Midbrain (tissue), 1 donor: ENCODE measurements around the gene KCNH2.
A peak's percentile ranks its signal among the peaks of the same experiment; 100 is the strongest.
"Not testable (repeated sequence)": the region's sequence is repeated elsewhere in the genome, so short reads cannot be mapped to it uniquely, and the experiment has no call there.

Source experiments
- DNase-seq: peaks from one replicate; lab custom pipeline; 2025; lab: John Stamatoyannopoulos, UW

The KCNH2 gene, protein sequence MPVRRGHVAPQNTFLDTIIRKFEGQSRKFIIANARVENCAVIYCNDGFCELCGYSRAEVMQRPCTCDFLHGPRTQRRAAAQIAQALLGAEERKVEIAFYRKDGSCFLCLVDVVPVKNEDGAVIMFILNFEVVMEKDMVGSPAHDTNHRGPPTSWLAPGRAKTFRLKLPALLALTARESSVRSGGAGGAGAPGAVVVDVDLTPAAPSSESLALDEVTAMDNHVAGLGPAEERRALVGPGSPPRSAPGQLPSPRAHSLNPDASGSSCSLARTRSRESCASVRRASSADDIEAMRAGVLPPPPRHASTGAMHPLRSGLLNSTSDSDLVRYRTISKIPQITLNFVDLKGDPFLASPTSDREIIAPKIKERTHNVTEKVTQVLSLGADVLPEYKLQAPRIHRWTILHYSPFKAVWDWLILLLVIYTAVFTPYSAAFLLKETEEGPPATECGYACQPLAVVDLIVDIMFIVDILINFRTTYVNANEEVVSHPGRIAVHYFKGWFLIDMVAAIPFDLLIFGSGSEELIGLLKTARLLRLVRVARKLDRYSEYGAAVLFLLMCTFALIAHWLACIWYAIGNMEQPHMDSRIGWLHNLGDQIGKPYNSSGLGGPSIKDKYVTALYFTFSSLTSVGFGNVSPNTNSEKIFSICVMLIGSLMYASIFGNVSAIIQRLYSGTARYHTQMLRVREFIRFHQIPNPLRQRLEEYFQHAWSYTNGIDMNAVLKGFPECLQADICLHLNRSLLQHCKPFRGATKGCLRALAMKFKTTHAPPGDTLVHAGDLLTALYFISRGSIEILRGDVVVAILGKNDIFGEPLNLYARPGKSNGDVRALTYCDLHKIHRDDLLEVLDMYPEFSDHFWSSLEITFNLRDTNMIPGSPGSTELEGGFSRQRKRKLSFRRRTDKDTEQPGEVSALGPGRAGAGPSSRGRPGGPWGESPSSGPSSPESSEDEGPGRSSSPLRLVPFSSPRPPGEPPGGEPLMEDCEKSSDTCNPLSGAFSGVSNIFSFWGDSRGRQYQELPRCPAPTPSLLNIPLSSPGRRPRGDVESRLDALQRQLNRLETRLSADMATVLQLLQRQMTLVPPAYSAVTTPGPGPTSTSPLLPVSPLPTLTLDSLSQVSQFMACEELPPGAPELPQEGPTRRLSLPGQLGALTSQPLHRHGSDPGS

DNA sequence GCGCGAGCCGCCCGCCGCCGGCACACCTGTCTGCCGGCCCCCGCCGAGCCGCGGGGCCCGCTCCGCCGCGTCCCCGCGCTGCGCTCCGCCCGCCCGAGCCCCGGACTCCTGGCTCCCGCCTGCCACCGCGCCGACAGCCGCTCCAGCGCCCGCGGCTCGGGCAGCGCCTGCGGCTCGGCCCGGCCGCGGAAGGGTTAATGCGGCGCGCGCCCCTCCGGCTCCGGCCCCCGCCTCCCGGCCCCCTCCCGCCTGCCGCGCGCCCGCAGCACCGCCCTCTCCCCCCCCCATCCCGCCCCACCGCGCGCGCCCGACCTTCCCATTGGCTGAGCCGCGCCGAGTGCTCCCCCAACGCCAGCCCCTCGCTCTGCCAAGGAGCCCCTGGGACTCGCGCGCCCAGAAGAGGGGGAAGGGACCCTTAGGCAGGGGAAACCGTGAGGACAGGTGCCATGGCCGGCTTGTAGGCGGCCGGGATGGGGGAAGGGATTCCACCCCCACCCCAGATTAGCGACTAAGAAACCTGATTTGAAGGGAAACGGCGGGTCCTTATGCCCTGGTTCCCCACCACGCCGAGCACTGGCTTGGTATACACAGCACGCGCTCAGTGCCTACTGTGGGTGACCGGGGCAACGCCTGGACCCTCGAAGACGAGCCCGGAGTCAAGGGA is at the start of gene KCNH2:
KCNH2 (minus strand) TSS at position 196 of the 664 bp plus-strand sequence. CDS start 408 bp downstream, outside the sequence.
- peak; percentile 65 for DNase-seq

DNA sequence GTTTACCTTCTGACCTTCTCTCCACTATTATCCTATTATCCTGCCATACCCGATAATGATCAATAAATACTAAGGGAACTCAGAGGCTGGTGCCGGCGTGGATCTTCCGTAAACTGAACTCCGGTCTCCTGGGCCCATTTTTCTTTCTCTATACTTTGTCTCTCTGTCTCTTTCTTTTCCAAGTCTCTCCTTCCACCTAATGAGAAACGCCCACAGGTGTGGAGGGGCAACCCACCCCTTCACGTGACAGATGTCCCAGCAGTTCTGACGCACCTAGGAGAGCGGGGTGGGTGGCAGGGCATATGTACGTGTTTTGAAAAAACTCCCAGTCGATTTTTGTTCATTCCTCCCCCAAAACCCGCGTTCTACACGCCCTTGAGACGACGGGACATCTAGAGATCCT is 49.6 kb upstream of the KCNH2 start:
- DNase-seq: not testable (repeated sequence)

DNA sequence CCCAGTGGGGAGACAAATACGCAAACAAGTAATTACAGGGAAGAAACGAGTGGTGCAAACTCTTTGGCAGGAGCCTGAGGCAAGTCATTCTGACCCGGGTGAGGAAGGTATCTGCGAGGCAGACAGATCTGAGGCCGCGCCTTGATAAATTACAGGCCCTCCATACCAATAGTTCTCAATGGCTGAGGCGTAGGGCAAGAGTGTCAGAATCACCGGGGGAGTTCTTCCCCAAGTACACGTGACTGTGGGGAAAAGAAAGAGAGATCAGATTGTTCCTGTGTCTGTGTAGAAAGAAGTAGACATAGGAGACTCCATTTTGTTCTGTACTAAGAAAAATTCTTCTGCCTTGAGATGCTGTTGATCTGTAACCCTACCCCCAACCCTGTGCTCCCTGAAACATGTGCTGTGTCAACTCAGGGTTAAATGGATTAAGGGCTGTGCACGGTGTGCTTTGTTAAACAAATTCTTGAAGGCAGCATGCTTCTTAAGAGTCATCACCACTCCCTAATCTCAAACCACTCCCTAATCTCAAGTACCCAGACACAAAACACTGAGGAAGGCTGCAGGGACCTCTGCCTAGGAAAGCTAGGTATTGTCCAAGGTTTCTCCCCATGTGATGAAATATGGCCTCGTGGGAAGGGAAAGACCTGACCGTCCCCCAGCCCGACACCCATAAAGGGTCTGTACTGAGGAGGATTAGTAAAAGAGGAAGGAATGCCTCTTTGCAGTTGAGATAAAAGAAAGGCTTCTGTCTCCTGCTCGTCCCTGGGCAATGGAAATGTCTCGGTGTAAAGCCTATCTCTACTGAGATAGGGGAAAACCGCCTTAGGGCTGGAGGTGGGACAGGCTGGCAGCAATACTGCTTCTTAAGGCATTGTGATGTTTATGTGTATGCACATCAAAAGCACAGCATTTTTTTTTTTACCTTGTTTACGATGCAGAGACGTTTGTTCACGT is 48.9 kb upstream of the KCNH2 start:
- DNase-seq: not testable (repeated sequence)

DNA sequence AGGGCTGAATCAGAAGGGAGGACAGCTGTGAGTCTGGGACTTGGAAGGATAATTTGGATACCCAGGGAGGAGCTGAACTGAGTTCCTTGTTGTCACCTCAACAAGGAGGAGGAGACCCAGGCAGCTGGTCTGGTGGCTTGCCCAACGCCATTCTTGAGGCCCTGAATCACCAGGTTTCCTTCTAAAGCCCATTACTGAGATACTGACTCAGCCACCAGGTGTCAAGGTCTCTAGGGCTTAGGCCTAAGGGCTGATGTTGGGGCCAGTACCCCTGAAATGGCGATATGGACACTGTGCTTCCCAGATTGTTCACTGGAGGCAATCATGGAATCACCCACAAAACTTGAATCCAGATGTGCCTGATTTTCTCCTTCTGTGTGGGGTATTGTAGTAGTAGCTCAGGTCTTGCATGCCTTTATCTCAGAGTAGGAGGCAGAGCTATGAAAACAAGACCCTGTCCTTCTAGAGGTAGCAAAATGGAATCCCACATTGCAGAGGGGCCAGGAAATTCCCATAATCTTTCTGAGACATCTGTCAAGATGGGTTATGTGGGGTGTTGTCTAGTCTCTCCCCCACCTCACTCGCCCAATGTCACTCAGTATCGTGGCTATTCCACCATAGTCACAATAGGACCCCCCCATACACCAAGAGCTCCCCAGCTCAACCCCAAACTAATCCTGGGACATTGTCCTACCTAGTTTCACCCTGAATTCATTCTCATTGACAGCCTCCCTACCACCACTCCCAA is 48.0 kb upstream of the KCNH2 start:
- DNase-seq: no peak

DNA sequence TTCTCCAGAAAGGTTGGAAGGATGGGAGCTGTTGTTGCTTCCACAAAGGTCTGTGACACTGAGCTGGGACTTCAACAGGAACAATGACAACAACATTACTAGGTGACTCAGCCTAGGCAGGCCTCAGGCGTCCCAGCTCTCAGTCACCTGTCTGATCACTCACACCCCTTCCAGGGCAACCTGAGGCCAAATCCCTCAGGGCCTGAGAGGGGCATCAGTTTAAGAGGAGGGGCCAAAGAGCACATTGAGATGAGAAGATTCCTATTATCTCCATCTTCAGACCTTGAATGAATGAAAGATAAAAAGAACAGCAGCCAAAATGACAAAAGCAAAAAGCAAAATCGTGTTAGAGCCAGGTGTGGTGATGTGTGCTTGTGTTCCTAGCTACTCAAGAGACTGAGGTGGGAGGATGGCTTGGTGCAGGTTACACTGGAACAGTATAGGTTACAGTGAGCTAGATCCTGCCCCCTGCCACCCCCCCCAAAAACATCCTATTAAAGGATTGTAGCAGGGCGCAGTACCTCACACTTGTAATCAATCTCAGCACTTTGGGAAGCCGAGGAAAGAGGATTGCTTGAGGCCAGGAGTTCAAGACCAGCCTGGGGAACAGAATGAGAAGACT is 46.4 kb upstream of the KCNH2 start, which contains the start of gene ATG9B:
ATG9B (minus strand) TSS at position 60 of the 622 bp plus-strand sequence. CDS start 71 bp downstream, outside the sequence.
- no peak for DNase-seq

DNA sequence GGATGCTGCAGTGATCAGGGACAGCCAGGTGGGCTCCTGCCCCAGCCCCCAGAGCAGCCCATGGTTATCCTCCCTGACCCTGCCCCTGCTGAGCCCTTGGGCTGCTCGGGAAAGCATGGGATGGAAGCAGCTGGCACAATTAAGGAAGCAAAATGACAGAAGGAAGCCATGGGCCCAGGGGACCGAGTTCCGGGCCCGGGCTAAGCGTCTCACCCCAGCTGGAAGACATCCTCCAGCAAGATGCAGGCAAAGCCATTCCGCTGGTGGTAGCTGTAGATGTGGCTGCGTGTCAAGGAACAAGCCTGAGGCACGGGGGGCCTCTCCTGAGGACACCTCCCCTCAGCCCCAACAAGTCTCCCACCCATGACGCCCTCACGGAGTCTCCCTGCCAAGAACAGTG is 45.1 kb upstream of the KCNH2 start:
- no peak for DNase-seq

DNA sequence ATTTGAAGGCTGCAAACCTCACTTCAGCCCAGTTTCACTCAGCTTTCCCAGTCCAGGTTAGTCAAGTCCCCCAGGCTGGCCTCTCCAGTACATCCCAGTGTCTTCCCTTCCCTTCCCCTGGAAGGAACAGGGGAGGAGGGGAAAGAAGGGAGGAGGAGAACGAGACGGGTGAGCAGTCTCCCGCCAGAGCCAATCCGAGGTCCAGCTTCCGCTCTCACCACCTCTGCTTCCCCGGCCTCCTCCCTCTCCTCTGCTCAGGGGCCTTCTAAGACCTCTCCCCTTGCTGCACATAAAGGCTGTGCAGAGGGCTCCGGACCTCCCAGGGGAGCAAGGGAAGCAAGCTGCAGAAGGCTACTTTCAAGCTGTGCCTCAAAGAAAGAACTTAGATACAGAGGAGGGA is 42.1 kb upstream of the KCNH2 start:
- DNase-seq: no peak

DNA sequence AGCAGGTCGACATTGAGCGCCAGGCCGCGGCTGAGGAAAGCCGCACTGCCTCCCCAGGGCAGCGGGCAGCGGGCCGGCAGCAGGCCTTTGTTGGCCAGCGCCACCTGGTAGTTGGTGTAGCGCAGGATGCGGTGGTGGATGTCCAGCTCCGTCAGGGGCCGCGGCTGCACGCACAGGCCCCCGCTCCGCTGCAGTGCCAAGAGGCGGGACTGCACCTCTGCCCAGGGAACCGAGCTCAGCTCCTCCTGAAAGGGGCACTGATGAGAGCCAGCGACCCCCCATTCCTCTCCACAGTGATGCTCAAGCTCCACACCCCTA is 41.0 kb upstream of the KCNH2 start:
- no peak for DNase-seq

DNA sequence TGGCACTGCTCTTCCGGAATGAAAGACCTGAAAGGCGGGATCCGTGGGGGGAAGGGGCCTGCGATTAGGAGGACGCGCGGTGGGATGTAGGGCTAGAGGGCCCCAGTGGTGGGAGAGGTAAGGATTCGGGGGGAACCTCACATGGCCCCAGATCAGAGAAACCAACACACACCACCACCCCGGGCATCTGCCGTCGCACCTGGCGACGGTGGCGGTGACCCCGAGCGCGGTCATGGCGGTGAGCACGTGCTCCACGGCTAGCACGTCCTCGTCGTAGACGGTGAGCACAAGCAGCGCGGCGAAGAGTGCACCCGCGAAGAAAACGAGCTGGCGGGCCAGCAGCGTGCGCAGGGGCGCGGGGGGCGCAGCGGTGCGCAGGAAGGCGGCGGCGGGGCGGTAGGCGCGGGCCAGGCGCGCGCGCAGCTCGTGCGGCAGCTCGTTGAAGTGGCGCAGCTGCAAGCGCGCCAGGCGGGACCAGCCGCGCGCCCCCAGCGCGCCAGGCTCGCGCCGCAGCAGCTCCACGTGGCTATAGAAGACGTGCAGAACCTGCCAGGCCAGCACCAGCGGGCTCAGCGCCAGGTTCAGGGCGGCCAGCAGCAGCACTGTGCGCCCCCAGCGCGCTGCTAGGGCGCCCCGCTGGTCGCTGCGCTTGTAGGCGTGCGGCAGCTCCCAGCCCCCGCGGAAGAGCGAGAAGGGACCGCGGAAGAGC is 40.5 kb upstream of the KCNH2 start:
- no peak for DNase-seq

DNA sequence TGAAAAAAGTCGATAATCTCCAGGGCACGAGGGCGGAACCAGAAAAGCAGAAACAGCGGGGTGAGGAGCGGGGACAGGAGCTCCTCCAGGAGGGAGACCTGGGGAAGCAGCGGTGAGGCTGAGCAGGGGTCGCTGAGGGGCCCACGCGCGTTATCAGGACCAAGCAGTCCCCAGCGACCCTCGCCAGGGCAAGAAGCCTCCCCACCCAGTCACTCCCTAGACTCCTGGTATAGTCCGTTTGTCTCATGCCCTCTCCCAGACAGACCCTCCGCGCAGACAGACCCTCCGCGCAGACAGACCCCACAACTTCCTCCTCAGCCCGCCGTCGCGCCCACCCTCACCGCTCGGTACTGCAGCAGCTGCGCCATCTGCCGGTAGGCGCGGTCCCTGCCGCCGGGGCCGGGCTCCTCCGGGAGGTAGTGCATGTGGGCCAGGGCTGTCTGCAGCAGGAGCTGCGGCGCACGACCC is 39.9 kb upstream of the KCNH2 start:
- DNase-seq: peak; percentile 57

DNA sequence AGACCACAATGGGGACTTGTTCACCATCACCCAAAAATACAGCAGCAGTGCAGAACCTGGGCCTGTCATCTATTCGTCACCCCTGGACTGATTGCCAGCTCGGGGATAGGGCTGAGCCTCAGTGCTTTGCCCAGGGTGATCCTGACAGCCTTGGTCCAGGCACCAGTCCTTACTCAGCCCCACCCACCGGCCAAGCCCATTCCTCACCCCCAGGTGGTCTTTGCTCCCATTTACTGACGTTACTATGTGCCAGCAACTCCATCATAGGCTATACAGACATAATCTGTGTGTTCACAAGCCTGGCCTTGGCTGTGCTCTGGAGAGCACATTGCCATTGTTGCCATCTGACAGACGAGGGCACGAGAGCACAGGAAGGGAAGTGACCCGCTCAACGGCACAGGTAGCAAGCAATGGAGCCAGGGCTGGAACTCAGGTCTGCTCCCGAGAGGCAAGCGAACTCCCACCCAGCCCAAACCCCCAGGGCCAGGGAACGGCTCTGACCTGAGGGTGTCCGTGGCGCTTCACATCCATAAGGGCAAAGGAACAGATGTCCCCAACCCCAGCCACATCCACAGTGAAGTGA is 39.3 kb upstream of the KCNH2 start:
- DNase-seq: no peak

DNA sequence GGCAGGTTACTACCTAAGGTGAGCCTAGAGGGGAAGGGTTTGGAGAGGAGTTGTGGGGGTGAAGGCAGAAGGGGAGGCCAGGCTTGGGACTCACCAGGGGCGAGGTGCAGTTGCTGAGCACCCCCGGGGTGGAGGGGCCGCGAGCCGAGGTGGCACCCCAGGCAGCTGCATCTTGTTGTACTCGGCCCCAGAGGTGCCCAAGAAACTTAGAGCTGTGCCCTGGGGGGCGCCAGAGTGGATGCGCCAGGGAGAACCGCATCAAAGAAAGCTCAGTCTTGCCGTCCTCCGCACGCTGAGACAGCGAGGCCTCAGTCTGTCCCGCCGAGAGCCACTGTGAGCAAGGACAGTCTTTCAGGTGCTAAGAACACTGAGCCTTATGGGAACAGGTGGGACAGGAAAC is 38.8 kb upstream of the KCNH2 start:
- DNase-seq: no peak

DNA sequence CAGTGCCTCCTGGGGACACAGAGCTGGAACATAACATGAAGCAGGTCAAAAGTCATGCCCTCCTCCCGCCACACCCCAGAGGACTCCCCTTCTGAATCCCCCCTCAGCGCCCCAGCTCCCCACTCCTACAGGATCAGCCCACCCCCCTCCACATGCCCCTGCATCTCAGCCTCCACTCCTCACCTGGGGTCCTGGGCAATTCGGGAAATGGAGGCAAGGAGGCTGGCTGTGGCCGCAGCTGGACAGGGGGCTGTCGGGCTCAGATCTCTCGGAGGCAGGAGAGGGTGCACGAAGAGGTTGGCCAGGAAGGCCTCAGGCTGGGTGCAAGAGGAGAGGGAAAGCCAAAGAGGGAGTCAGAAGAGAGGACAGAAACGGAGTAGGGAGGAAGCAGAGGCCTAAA is 38.4 kb upstream of the KCNH2 start:
- DNase-seq: no peak

DNA sequence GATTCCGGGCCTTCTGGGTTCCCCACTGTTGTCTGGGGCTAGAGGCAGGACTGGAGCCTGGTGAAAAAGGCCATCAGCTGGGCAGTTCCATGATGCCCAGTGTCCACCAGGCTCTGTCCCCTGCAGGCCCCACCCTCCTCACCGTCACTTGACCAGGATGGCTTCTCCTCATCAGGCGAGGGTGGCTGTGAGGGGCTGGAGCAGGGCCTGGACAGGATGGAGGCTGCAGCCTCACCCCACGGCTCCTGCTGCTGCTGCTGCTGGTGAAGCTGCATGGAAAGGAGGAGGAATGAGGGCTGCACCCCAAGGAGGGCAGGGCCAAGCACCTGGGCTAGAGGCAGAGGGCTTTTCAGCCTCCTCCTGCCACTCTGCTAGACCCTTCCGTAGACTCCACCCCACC is 37.8 kb upstream of the KCNH2 start:
- no peak for DNase-seq

DNA sequence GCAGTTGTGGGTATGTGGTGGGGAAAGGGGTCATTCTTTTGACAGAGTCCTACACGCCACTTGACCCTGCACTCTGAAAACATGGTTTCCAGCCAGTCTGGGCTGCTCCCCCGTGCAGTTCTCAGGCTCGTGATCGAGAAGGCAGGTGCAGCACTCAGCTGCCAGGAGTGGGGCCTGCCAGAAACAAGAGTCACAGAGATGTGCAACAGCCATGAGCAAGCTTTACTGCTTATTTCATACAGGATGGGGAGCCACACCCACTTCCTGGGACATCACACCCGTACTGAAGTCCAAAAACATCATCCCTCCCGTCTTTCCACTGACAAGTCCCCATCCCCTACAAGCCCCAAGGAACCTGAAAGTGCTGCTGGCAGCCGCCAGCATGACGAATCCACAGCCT is 36.8 kb upstream of the KCNH2 start:
- no peak for DNase-seq

DNA sequence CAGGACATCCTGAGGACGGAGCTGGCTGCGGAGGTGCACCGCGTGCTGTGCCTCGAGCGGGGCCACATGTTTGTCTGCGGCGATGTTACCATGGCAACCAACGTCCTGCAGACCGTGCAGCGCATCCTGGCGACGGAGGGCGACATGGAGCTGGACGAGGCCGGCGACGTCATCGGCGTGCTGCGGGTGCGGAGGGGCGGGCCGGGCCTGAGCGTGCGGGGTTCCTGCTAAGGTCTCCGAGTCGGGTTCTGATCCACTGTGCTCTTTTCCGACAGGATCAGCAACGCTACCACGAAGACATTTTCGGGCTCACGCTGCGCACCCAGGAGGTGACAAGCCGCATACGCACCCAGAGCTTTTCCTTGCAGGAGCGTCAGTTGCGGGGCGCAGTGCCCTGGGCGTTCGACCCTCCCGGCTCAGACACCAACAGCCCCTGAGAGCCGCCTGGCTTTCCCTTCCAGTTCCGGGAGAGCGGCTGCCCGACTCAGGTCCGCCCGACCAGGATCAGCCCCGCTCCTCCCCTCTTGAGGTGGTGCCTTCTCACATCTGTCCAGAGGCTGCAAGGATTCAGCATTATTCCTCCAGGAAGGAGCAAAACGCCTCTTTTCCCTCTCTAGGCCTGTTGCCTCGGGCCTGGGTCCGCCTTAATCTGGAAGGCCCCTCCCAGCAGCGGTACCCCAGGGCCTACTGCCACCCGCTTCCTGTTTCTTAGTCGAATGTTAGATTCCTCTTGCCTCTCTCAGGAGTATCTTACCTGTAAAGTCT is 35.8 kb upstream of the KCNH2 start:
- DNase-seq: peak; percentile 57

DNA sequence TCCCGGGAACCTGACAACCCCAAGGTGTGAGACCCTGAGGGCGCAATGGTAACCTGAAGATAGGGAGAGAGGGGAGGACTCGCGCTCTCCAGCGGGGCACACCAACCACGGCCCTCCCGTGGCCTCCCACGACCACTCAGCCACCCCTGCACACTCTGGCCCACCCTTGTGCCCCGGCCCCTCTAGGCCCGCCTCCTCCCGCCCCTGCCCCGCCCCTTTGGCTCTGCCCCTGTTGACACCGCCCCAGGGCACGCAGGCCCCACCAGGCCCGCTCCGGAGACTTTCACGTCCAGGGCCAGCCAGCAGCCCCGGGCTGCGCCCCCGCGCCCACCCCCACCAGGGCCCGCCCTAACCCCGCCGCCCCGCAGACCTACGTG is 35.2 kb upstream of the KCNH2 start:
- no peak for DNase-seq

DNA sequence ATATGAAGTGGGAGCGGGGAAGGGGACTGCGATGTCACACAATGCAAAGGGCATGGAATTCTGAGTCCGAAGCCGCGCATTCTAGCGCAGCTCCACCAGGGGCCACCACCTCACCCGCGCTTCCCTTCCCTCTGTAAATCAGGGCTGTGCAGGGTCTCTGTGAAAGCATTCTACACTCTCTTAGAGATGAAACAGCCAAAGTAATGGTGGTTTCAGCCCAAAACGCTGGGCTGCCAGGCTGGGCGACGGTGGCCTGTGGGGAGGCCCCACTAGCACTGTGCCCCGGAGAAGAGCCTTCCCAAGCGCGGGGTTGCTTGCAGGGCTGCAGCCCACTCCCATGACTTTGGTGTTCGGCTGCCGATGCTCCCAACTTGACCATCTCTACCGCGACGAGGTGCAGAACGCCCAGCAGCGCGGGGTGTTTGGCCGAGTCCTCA is 34.8 kb upstream of the KCNH2 start:
- no peak for DNase-seq
